NCI-H1694 (cell line): Measurements from ENCODE around the gene SHISAL1.

ENCODE experiments used
- DNase-seq: peaks from one replicate; lab custom pipeline; 2025; lab: John Stamatoyannopoulos, UW

Gene SHISAL1

DNA sequence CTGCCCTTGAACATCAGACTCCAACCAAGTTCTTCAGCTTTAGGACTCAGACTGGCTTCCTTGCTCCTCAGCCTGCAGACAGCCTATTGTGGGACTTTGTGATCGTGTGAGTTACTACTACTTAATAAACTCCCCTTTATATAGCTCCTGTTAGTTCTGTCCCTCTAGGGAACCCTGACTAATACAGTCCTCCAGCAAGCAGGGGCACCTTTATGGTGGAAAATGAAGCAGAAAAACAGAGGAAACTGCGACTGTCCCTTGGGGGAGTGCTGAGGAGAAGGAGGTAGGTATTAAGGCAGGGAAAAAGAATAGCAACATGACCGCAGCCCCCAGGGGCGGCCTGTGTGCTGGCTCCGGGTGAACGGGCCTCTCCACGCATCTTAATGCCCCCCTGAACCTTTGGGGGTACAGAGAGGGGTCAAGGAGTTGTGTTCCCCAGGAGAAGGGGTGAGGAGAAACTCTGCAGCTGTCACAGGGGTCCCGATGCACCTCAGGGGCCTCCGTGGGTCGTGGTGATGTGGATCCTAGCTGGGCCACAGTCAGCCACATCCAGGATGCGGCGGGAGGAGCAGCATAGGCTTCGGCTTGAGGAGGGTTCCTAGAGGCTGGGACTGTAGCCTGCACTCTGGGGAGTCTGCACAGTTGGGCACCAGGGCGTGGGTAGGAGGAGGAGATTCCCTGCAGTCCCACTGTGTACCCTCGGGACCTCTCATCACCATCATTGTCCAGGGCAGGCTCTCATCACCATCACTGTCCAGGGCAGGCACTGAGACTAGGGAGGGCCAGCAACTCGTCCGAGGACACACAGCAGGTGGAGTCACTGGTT lies 34.3 kb downstream of the SHISAL1 start:
- DNase-seq, result no peak

DNA sequence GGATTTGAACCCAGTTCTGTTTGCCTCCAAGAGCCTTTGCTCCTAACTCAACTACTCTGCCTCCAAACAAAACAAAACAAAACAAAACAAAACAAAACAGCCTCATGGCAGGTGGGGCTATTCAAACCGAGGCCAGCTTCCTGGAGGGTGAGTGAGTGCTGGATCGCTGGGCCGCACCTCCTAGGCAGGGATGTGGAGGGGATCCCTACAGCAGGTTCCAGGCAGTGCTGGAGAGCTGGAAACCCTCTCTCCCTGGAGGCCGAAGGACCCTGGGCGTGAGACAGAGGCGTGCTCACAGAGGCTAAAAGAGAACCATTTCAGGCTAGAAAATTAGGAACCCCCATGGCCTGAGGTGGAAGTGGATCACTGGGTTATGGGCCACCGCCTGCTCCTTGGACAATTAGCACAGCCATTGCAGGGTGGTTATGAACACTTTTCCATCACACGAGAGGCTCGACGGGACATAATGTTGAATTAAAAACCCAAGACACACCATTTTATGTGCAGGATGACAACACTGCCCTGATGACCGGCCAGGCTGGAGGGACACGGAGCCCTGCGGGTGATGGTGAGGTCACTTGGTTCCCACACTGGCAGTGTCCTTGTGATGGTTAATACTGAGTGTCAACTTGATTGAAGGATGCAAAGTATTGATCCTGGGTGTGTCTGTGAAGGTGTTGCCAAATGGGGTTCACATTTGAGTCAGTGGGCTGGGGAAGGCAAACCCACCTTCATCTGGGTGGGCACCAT lies 35.2 kb downstream of the SHISAL1 start:
- no peak for DNase-seq

DNA sequence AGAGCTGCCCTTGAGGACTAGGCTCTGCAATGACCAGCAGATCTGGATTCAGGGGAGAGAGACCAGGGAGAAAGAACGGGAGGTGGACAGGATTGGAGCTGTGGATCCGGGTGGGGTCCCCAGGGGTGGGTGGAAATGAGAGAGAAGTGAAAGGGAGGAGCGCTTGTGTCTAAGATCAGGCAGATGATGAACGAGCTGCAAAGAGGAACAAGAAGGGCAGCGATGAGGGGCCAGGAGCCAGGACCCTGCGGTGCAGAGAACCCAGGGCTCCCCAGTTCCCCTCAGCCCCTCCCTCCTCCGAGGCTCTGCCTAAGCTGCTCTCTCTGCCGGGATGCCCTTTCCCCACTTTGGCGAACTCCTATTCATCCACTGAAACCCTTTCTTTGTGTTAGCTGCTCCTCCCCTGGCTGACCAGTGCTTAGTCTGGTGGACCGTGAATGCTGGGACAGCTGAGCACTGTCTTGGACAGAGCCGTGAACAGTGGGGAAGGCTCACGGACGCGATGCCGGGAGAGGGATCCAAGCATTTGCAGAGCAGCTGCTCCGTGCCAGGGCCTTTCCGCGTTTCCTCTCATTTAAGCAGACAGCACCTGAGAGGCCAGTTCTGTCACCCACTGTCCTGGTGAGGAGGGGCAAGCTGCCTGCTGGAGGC lies 35.9 kb downstream of the SHISAL1 start:
- DNase-seq, result no peak

DNA sequence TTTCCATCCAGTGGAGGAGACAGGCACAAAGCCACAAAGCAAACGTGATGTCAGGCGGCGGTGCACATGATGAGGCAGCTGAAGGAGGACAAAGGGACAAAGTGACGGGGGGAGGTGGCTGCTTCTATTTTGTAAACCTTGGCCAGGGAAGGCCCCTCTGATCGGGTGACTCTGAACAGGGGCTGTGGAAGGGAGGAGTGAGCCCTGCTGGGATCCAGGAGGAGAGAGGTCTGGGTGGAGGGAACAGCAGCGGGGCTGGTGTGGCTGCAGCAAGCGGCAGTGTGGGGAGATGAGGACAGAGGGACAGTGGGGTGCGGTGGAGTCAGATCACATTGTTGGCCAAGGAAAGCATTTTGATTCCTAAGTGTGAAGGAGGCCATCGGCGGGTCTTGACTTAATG lies 36.7 kb downstream of the SHISAL1 start:
- DNase-seq, result no peak

DNA sequence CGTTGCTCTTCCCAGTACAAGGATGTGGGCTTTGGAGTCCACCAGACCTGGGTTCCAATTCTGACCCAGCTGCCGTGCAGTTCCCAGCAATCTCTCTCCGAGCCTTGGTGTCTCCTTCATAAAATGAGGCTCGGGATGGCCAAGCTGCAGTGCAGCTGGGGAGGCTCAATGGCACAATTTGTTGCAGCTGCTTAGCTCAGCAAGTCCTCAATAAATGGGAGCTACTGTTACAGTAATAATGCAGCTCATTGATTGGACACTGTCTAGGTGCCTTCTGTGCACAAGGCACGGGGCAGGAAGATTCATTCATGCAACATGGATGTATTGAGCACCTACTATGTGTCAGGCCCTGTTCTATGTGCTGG lies 37.1 kb downstream of the SHISAL1 start:
- no peak for DNase-seq

DNA sequence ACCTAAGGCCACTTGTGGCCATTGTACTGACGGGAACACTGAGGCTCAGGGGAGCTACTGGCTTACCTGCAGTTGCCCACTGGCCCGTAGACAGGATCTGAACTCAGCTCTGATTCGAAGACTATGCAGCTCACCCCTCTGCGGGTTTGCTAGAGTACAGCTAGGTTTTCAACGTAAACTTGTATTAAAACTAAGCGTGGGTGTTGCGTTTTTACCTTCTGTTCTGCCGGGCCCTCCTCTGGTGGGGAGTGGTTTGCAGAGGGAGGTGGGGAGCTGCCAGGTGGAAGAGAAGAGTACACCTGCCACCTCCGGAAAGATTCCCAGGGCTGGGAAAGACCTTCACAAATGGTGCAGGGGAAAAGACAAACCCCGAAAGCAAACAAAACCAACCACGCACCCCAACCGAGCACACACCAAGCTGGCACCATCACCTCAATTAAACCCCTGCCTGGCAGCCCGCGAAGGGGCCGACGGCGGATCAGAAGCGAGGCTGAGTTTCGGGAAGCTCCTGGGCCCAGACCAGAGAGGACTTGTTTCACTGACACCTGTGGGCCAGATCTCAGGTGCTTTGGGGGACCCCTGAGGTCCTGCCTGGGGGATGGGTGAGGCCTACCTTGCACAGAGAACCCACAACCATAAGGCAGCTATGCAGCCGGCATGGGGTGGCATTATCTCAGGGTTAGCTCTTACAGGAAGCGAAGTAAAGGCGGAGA lies 37.7 kb downstream of the SHISAL1 start:
- no peak for DNase-seq

DNA sequence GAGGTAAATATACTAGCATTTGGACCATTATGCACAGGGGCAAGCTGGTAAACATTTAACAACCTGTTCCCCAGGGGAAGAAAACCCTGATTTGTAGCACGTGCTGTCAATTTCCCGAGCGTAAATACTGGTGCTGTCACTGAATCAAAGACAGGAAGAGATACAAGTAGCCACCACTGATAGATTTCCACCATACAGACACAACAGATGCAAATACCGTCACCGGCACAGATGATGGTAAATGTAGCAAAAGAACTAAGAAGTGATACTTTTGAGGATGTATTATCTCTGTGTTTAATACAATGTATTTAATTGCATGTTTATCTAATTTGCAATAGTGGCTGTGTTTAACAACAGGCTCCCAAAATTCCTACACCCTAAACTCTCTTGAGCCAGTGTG lies 39.6 kb downstream of the SHISAL1 start:
- DNase-seq, result peak; percentile 54

DNA sequence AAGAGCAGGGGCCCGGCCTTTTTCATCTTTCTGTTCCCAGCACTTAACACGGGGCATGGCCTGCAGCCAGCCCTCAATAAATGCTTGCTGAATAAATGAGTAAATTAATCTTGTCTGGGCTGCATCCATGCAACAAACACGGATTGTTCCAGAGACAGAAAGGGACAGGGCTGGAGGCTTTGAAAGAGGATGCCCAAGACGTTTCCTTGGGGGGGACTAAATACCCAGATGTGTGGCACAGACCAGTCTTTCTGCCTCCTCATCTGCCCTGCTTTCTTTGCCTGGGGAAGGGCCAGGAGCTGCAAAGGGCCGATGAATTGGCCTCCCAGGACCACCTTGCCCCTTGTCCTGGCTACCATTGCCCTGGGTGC lies 40.4 kb downstream of the SHISAL1 start:
- no peak for DNase-seq

DNA sequence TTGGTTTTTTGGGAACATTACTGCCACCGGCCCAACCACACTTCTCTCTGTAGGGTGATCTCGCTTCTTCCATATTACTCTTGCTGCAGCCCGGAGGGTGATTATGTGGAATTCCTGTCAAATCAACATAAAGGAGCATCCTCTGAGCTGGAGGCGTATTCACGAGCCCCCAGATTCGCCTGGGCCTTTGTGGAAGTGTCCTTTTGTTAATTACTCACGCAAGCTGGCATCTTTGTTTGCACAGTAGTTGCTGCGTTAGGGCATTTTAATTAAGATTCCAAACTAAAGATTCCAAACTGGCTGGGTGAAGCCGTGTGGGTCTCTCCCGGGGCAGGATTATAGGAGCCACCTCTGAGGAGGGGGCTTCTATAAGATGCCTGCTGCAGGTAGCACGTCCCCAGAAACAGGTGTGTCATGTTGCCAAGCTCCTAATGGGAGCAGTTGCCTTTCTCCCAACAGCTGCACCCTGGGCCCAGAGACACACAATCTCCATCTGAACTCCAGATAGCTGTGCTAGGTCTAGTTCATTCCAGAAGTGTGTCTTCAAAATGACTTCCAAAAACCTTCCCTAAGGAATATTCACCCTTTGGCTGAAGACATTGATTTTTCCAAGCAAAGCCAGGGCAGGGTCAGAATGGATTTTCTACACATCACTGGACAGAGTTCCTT lies 40.9 kb downstream of the SHISAL1 start:
- no peak for DNase-seq

DNA sequence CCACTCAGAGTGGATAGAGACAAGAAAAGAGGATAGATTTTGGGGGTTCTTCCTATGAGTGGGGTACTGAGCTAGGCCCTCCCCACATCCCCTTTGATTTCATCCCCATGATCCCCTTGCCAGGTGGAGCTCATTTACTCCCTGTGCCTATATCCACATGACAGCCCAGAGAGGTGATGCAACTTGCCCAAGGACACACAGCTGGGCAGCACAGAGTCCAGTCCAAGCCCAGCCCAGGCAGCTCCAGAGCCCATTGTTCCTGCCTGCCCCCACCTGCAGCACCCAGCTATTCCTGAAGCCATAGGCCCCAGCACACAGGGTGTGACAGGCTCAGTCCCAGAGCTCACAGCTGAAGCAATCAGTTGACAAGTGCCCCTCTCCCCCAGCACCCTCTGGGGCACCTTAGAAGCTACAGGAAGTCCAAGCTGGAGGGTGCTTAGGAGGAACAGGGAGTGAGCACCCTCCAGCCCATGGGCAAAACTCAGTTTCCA lies 41.7 kb downstream of the SHISAL1 start:
- no peak for DNase-seq

DNA sequence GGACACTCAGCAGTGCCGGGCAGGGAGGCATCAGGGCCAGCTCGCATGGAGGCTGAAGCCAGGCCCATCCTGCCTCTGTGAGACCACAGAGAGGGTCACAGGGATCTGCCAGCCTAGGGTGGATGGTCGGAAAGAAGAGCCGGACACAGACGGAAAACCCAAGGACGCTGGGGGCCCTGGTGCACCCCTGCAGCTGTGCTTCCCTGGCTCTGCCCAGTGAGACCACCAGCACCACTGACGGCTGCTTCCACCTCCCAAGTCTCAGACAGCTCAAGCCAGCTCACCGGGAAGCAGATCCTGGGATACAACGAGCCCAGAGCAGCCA lies 42.2 kb downstream of the SHISAL1 start:
- no peak for DNase-seq

DNA sequence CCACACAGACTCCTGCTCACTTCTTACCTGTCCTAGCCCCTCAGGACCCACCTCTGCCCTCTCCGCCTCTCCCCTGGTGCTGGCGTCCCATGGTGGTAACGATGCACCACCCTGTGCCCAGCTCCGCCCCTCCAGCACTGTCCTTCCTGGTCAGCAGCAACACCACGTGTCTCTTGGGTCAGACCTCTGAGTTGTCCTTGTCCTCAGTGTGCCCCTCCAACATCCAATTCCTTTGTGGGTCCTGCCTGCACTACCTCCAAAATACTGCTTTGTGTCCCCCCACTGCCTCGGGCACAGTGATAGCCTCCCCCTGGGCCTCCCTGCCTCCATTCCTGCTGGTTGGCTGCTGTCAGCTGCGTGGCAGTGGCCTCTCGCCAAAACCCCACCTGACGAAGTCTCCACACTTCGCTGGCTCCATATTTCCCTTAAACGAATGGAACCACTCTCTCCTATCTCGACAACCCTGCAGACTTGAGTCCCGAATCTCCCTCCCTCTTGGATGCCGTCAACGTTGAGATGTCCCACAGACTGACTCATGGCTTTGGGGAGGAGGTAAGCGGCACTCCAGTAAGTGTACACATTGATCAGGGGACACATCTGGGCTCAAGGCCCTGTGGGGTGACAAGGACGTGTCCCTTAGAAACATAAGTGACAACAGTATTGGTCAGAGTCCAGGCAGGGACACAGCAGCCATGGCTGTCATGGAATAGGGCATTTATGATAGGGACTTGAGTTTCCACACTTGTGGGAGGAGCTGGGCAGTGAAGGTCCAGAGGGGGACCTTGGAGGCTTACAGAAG lies 42.8 kb downstream of the SHISAL1 start:
- no peak for DNase-seq

DNA sequence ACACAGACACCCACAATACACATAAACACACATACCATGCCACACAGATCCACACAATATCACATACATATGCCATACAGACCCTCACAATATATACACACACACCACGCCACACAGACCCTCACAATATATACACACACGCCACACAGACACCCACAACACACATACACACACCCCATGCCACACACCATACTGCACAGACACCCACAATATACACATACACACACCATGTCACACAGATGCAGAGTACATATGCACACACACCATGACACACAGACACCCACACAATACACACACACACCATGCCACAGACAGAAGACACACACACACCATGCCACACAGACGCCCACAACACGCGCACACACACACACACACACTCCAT lies 43.6 kb downstream of the SHISAL1 start:
- no peak for DNase-seq

DNA sequence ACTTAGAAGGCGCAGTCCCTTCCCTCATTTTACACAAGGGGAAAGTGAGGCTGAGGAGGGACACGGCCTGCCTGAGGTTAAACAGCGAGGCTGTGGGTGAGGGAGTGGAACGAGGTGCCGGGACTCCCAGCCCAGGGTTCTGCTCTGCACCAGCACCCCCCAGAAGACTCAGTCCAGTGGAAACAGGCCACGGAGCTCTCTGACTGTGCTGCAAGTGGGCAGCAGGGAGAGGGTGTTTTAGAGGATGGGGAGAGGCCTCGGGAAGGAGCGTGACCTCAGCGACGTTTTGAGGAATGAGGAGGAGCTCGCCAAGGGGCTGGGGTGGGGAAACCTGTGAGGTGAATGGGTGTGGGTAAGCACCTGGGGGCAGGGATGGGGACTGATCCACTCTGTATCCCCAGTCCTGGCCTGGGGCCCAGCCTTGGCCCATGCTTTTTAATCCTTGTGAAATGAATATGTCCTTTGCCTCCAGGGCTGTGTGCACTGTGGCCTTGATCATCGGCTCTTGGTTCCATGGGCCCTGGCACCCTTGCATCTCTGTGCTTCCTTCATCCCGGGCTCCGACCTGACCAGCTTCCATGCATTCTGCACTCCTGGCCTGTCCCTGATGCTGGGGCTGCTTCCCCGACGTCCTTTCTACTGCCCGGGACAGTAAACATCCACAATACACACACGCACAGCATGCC lies 44.2 kb downstream of the SHISAL1 start:
- no peak for DNase-seq

DNA sequence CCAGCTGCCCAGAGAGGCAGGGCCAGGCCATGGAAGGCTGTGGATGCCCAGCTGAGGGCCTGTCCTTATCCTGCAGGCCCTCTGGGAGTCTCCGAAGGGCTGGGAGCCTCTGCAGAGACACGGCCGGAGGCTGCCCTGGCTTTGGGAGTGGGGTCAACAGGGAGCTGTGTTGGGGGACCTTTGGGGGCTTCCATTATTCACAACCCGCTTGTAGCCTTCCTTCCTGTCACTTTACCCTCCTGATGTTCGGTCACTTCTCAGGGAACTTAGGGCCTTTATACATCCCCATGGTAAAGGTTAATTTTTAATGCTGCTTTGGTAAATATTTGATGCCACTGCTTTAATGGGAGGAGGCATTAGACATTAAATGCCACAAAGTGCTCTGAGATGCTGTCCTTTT lies 44.9 kb downstream of the SHISAL1 start:
- no peak for DNase-seq

DNA sequence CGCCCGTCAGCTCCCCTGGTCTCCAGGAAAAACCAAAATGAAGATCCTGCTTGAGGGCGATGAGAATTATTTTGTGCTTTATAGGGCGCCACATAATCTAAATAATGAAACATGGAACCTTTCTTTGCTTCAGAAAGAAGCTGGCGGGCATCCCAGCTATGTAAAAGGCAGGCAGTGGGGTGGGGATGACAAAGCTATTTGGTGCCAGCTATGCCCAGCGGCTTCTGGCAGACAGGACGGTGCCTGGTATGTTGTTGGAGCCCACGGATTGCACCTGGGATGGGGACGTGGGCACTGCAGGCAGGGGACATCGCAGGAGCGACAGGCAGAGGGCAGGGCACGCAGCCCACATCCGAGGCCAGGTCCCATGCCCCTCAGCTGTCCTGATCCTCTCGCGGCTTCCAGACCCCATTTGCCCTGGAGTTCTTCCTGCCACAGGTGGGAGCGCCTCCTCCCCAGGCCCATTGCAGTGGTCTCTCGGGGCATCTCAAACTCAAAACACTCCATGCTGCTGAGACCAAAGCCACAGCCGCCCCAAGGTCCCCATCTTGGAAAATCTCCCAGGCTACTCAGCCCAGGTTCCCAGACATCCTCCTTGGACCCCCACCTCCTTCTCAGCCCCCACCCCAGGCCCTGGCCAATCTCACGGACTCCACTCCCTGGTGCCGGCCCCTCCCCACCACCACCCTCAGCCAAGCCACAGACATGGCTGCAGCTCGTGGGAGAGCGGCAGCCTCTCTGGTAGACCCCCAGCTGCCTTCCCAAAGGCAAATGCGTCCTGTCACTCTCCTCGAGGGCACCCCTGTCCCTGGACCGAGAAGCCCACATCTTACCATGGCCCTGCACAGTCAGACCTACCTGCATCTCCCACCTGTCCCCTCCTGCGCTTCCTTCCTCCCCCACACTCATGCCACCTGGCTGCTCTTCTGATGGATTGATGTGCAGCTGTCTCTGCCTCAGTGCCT lies 45.7 kb downstream of the SHISAL1 start:
- DNase-seq, result no peak

DNA sequence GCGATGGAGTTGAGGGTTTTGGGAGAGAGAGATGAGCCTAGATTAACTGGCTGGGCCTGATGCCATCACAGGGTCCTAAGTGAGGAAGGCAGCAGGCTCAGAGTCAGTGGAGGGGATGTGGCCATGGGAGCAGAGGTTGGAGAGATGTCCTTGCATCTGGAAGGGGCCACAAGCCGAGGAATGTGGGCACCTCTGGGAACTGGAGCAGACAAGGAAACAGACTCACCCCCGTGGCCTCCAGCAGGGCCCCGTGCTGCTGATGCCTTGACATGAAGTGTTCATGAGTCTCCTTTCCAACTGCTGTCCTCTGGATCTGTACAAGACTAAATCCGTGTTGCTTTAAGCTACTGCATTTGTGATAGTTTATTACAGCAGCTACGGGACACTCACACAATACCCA lies 49.2 kb downstream of the SHISAL1 start:
- no peak for DNase-seq

DNA sequence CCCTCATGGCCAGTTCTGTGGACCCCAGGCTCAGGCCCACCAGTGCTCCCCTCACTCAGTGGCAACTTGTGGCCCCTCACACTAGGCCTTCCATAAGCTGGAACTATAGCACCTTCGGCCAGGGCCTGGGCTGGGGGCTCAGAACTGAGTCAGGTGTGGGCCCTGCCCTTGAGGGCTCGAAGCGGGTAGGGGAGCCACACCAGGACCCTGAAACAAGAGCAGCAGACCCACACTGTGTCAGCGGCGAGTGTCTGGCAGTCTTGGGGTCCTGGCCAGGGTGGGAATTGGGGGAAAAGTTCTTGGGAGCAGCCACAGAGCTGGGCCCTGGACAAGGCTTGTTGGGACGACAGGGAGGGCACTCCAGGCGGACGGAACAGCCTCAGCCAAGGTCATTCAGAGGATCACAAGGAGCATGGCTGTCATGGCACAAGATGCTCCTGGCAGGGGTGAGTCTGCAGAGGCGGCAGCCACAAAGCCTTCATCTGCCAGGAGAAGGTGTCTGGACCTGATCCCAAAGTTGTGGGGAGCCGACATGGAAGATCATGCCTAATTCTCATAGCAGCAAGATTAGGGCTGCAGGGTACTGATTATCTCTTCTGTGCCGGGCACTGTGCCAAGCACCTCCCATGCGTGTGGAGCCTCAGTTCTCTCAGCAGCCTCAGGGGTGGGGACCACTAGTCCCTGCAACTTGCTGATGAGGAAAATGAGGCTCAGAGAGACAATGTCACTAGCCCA lies 50.7 kb downstream of the SHISAL1 start:
- DNase-seq, result peak; percentile 58
